ENCODE measurements around the gene FHL2.

FHL2 gene

DNA sequence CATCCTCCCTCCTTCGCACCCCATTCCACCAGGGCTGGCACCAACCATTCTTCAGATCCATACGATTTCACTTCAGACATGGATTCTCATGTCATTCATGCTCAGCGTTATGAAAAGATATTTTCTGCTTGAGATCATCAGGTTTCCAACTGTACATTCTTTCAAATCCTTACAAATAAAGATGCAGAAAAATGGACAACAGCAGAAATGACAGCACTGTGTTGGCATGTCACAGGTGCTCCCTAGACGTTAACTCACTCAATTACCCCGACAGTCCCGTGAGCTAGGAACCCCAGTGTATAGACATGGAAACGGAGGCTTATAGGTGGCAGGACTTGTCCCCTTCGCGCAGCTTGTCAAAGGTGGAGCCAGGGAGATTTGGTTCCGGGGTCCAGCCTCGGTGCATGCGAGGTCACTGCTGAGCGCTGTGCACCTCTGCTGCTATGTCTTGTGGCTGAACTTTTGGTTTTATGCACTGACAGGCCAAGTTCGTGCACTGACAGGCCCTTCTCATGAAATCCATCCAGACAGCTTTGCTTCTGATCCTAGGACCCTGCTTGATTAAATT, 17.7 kb downstream of the FHL2 start:
- no peak for DNase-seq (ENCODE audit: extremely low read depth, low read depth)
- H3K4me3 ChIP-seq (replicated peaks; ENCODE audit: low read depth, low read length) = no peak overlapping the region
- TF ChIP-seq, protein P1, sequence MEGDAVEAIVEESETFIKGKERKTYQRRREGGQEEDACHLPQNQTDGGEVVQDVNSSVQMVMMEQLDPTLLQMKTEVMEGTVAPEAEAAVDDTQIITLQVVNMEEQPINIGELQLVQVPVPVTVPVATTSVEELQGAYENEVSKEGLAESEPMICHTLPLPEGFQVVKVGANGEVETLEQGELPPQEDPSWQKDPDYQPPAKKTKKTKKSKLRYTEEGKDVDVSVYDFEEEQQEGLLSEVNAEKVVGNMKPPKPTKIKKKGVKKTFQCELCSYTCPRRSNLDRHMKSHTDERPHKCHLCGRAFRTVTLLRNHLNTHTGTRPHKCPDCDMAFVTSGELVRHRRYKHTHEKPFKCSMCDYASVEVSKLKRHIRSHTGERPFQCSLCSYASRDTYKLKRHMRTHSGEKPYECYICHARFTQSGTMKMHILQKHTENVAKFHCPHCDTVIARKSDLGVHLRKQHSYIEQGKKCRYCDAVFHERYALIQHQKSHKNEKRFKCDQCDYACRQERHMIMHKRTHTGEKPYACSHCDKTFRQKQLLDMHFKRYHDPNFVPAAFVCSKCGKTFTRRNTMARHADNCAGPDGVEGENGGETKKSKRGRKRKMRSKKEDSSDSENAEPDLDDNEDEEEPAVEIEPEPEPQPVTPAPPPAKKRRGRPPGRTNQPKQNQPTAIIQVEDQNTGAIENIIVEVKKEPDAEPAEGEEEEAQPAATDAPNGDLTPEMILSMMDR (IDR thresholded peaks at IDR 0.05; ENCODE audit: low read depth, low read length, missing control alignments) = no peak

GRCh38 chr2:105380432-105381100, 18.3 kb downstream of the FHL2 start:
- H3K4me3 ChIP-seq (replicated peaks; ENCODE audit: low read depth, low read length) = no peak overlapping the region
- TF ChIP-seq, protein P1 (IDR thresholded peaks at IDR 0.05; ENCODE audit: low read depth, low read length, missing control alignments) = no peak
- no peak for DNase-seq (ENCODE audit: extremely low read depth, low read depth)

DNA sequence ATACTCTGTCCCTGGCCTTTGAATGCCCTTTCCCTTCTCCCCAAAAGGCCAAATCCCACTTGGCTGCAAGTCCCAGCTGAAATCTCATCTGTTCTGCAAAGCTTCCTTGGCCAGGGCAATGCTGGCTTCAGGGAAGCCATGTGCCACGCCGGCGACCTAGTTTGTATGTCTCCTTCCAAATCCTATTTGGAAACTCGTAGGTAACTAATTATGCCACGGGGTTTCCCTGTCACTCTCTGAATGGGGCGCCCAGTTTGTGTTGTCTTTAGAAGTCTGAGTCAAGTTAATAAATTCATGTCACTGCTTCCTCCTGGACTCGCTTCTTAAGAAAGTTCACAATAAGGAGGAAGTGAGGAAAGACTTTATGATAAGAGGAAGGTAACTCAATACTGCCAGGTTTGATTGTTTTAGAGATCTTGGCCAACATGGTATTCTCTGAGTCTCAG, 19.1 kb downstream of the FHL2 start:
- TF ChIP-seq, protein P1 (IDR thresholded peaks at IDR 0.05; ENCODE audit: low read depth, low read length, missing control alignments) = no peak

GRCh38 chr2:105378921-105379383, 19.9 kb downstream of the FHL2 start:
- H3K4me3 ChIP-seq (replicated peaks; ENCODE audit: low read depth, low read length) = no peak overlapping the region
- DNase-seq (ENCODE audit: extremely low read depth, low read depth) = no peak
- TF ChIP-seq, protein P1 (IDR thresholded peaks at IDR 0.05; ENCODE audit: low read depth, low read length, missing control alignments) = no peak

More for the DNA sequence above, 19.1 kb downstream of the FHL2 start:
- no peak overlapping the region for H3K4me3 ChIP-seq (replicated peaks; ENCODE audit: low read depth, low read length)
- no peak for DNase-seq (ENCODE audit: extremely low read depth, low read depth)

DNA sequence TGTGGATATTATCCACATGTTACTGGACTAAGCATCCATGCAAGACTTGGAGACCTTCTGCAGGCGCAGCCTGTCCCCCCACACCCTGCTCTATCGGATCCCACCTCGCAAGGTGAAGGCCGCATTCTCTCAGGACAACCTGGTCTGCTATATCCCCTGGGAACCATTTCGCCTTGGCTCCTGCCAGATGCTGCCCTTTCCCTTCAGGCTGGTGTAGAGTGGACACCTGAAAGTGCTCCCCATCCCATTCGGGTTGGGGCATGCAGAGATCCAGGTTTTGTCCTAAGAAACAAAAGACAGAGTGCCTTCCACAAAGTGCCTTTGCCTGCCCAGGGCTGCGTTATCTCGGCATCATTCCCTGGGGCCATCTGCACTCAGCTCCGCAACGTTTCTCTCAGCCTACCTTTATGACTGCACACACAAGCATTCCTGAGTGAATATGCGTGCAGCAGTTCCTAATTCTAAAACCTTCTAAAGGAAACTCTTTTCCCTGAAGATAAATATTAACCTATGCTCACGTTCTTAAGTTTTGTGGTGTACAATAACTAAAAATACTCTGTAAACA, 20.5 kb downstream of the FHL2 start:
- no peak overlapping the region for H3K4me3 ChIP-seq (replicated peaks; ENCODE audit: low read depth, low read length)
- TF ChIP-seq, protein P1 (IDR thresholded peaks at IDR 0.05; ENCODE audit: low read depth, low read length, missing control alignments) = no peak
- DNase-seq (ENCODE audit: extremely low read depth, low read depth) = no peak

DNA sequence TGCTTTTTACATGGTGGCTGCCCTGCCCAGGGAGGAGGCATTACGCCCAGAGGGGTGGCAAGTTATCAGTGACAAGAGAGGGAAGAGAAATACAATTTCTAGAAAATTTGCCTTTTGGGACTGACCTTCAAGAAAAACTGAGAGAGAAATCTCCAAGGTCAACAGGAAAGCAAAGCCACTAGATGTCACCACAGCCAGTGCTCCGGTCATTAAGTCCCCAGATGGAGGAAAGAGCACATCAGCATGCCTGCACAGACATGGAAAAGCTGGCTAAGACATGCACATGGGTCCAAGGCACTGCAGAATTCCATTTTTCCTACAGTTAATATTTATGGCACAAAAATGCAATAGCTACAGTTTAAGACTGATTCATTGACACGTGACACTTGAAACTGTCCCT, 21.0 kb downstream of the FHL2 start:
- no peak overlapping the region for H3K4me3 ChIP-seq (replicated peaks; ENCODE audit: low read depth, low read length)
- TF ChIP-seq, protein P1 (IDR thresholded peaks at IDR 0.05; ENCODE audit: low read depth, low read length, missing control alignments) = no peak
- no peak for DNase-seq (ENCODE audit: extremely low read depth, low read depth)
